GM21825 (cell line): Measurements from ENCODE around the gene RHOBTB3.
"Not testable (repeated sequence)": the region's sequence is repeated elsewhere in the genome, so short reads cannot be mapped to it uniquely, and the experiment has no call there.

Source experiments
- ATAC-seq: cut with Tn5 transposase; IDR thresholded peaks from one replicate; pipeline ENCODE4 v1.9.1; 2021; ENCODE audit warnings: mild to moderate bottlenecking, moderate library complexity; ENCODE audit not compliant: unreplicated experiment

The RHOBTB3 gene

DNA sequence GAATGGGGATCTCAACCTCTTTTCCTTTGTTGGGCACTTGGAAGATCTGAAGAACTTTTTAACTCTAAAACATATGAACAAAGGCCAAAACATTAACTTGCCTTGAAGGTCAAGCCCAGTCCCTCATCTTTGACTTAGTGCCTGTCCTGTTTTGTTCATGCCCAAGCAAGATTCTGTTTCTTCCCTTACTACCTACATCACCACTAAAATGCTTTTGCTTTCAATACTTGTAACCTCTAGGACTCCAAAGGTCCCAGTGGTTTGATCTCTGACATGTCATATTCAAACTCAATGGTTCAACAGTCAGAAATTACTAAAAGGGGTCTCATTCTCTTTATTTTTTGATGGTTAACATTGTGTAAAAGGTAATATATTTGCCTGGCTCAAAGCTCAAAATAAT lies 67.4 kb downstream of the RHOBTB3 start:
- ATAC-seq = no peak

DNA sequence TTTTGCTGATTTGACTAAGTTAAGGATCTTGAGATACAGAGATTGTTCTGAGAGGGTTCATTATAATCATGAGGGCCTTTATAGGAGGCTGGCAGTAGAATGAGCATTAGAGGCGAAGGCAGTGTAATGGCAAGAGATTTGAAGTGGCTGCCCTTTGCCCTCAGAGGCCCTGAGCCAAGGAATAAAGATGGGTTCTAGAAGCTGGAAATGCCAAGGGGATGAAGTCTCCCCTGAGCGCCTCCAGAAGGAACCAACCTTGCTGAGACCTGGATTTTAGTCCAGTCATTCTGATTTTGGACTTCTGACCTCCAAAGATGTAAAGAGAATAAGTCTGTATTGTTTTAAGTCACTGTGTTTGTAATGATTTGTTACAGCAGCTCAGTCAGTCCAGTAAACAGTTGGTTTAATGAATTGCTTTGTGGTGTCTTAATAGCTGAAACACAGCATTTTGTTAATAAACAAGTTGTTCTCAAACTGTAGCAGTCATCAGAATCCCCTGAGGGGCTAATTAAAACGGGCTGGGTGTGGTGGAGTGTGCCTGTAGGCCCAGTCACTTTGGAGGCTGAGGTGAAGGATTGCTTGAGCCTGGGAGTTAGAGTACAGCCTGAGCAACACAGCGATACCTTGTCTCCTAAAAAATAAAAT lies 68.2 kb downstream of the RHOBTB3 start:
- no peak for ATAC-seq

DNA sequence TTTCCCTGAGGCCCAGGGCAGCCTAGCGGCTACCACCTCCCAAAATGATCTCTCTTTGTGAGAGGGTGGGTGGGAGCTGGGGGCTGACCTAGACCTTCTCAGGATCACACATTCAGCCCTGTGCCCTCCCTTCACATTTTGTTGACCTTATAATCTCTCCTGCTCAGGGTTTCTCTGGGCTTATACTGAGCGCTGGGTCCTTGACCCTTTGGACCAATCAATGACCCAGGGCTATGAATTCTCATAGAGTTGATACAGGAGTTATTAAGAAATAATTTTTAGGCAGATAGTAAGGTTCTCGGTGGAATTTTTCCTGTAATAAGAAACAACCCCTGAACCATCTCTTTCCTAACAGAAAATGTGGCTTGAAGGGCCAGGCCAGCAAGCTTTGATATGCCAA lies 69.4 kb downstream of the RHOBTB3 start:
- no peak for ATAC-seq

DNA sequence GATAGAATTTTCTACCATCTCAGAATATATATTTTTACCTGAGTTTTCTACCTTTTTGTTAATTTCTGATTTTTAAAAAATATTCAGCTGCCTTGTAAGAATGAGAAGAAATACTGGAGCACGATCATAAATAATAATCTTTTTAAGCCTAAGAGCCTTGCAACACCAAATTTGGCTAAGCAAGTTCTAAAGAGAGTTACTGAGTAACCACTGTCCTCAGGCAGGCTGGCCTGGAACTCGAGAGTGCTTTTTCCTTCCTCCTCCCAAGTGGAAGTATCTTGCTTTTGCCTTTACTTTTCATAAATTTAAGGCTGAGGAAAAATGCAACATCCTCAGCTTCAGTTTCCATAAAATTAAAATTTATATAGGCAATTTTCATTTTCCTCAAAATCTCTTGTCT lies 70.4 kb downstream of the RHOBTB3 start:
- no peak for ATAC-seq

DNA sequence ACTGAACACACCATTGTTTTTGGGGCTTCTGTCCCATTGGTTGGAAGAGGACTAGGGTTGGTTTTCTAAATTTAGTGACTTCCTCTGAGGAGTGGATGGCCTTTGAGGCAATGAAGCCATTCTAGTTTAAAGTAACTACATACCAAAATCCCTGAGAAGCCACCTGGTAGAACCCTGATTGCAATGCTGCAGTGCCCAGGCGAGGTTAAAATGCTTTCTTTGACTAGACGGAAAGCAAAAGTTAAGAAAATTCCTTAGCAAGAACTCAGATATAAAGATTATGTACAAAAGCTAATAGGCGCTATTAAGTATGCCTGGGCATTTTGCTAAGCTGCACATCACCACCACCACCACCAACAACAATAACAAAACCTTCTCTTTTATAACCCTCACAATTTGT lies 70.8 kb downstream of the RHOBTB3 start:
- ATAC-seq = no peak

DNA sequence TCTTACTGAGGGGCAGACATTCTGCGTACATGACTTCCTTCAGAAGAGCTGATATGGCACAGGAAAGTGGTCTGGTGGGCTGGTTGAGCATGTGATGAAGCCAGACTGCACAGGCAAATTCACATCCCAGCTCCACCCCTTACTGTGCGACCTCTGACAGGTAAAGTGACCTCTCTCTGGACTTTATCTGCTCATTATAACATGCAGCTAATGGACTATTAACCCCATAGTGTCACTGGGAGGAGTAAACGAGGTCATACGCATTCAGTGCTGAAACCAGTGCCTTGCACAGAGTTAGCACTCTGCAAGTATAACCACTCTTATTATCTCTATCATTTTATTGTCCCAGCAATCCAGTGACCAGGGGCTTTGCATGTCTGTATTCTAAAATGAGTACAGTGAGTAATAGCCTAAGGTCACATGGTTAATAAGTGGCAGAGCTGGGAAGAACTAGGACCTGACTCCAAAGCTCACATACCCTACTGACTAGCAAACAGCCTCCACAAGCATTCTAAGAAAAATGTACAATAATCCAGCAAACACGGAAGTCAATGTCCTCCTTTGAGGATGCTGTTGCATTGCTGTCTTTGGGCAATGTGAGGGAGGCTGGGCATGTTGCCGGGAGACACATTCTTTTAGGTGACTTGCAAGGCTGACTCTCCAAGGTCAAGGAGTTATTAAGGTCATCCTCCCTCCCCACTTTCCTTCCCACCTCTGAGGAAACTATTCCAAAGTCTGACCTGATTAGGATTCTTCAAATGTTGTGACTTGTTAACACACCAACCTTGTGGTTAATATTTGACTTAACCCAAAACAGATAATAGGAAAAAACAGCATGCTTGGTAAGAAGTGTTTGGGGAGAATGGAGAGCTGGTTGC lies 72.4 kb downstream of the RHOBTB3 start:
- ATAC-seq = no peak

DNA sequence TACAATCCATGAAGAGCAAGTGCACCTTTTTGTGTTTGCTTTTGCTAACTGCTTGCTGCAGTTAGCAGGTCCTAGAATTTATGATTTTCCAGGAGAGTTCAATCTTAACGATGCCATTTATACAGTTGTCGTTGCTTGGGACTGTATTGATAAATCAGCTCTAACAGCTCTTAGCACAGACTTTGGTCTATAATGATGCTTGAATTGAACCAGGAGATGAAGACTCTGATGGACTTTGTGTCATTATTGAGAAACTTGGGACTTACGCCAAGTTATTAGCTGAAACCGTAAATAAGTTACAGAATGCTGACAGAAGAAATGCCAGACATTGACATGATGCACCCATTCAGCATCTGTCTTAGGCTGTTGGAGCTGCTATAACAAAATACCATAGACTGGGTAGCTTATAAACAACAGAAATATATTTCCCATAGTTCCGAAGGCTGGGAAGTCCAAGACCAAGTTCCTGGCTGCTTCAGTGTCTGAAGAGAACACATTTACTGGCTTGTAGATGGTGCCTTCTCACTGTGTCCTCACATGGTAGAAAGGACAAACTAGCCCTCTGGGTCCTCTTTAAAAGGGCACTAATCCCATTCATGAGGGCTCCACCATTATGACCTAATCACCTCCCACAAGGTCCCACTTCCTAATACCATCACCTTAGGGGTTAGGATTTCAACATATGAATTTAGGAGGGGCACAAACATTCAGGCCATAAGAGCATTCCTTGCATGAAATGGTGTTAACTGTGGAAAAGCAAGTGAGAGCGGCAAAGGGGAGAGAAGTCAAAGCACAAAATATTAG lies 73.8 kb downstream of the RHOBTB3 start:
- ATAC-seq = no peak

DNA sequence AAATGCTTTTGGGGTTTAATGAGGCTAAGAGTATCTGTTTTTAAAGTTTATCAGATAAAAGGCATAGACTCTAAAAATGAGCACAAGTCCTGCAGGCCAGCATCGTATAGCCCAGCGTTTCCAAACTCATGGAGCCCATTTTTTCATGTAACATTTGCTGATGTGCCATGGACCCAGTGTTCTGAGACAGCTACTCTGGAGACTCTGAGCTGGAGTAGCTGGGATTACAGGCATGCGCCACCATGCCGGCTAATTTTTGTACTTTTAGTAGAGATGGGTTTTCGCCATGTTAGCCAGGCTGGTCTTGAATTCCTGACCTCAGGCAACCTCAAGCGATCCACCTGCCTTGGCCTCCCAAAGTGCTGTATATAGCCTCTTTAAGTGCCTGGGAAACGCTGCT lies 75.6 kb downstream of the RHOBTB3 start:
- no peak for ATAC-seq

DNA sequence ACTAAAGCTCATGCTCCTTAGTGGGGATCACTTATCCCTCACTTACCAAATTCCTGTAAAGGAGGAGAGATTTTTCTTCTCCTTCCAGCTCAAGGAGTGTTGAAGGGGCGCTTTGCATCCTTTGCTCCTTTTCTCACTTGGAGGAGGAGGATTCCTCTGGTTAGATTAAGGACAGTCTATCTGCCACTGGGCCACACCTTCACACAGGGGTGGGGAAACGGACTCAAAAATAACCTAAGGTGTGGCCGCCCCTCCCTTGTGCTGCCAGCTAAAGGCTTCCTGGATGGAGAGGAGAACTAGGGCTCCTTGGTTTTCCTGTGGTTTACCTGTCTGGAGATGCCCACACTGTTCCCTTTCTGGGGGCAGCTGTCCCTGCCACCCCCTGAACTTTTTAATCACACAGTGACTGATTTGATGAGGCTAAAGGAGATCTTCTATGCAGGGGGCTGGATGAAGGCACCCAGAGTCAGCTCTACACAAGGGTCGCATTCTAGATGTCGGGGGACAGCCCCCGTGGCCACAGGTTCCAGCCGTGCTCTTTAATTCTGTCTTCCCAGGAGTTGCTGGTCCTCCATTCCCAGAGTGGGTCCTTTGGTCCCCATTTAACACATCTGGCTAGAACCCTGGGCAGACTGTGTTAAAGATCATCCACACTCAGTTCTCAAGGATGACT lies 77.0 kb downstream of the RHOBTB3 start:
- ATAC-seq = peak; percentile 3

DNA sequence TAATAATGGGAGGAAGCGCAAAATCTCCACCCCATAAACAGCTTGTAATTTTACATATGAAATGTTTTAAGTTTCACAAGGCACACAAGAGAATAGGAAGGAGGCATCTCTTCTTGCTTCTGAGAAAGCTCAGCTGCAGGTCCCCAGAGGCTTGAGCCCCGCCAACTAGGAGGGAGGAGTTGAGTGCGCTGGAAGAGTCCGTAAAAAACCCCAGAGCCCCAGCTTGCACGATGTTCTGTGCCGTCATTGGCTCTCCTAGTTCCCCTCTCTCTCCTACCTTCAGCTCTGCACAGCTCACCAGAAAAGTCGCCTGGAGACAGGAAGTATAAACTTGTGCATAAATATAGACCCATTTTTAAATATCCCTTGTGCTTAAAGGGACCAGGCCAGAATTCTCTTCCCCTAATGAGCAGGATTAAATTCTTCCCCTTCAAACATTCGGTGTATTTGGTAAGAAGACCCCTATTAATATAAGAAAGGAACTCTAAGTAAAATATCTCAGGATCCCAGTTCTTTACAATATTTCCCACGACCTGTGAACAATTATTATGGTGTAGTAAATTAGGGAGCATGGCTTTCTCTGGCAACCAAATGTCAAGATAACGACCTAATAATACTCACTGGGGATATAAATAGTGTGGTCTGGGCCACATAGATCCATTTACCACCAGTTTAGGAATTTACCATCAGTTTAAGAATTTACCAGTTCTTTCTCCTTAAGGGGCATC lies 77.7 kb downstream of the RHOBTB3 start:
- peak; percentile 99 for ATAC-seq

DNA sequence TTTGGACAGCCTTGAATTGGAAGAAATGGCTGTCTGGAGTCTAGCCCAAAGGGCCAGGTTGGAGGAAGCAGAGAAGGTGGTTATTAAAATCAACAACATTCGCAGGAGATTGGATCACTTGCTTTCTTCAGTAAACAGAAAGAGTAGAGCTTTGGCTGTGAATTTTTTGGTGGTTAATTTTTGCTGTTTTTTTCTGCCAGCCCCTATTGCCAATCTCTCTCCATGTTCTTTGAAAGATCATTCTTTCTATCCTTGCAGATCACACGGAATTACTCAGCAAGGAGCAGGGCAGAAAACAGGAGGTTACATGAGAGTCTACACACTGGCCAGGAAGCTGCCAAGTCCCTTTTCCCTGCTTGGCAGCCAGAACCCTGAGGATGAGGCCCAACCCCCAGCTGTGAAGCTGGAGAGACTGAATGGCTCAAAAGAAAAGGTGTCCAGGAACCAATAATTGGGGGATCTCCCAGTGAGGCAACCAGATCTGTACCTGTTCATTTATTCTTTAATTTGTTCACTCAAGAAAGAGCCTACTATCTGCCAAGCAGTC lies 78.4 kb downstream of the RHOBTB3 start:
- ATAC-seq = no peak

DNA sequence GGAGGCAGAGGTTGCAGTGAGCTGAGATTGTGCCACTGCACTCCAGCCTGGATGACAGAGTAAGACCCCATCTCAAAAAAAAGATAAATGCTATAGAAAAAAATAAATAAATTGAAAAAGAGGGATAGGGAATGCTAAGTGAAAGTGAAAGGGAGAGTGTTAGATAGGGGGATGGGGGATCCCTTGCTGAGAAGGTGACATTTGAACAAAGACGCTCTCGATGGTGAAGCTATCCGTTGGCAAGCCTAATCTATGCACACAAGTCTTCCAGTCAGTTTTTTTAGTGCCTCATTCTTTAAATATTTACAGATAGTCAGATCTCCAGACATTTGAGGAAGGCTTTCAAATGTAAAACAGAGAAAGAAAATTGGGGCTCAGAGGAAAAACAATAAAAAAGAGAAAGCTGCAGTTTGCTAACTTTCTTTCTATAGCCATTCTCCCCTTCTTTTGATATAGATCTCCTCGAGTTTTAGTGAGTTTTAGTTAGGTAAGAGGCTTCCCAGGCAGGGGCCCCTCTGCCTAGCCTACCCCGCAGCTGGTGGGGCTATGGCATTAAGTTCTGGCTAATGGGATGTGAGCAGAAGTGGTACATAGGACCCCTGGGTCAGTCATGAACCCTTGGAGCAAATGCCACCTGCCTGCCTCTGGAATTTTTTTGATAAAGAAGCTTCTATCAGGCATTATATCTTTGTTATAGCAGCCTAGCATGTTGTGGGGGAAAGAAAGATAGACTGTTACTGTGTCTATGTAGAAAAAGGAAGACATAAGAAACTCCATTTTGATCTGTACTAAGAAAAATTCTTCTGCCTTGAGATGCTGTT lies 79.4 kb downstream of the RHOBTB3 start:
- ATAC-seq = no peak

DNA sequence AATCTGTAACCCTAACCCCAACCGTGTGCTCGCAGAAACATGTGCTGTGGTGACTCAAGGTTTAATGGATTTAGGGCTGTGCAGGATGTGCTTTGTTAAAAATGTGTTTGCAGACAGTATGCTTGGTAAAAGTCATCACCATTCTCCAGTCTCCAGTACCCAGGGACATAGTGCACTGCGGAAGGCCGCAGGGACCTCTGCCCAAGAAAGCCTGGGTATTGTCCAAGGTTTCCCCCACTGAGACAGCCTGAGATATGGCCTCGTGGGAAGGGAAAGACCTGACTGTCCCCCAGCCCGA lies 79.9 kb downstream of the RHOBTB3 start:
- ATAC-seq = not testable (repeated sequence)

DNA sequence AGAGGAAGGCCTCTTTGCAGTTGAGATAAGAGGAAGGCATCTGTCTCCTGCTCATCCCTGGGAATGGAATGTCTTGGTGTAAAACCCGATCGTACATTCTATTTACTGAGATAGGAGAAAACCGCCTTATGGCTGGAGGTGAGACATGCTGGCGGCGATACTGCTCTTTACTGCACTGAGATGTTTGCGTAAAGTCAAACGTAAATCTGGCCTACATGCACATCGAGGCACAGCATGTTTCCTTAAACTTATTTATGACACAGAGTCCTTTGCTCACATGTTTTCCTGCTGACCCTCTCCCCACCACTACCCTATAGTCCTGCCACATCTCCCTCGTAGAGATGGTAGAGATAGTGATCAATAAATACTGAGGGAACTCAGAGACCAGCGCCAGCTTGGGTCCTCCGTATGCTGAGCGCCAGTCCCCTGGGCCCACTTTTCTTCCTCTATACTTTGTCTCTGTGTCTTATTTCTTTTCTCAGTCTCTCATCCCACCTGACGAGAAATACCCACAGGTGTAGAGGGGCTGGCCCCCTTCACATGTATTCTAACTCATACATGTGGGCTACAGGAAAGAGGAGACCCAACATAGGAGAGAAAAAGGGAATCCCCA lies 80.4 kb downstream of the RHOBTB3 start:
- not testable (repeated sequence) for ATAC-seq

DNA sequence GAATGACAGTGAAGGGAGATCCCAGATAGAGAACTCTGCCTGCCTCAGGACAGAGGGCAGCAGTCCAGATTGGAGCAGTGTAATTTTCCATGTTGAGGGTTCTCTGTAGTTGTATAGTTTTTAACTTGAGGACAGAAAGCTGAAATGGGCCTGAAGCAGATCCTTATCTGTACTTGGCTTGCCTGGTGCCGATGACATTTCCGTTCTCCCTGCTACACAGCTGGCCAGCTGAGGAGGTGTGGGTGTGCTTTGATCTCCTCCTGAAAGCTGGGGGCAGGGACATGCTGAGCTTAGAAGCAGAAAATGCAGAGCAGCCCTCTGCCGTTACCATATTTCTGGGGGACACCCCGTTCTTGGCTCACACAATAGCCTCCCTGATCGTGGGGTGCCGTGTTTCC lies 80.9 kb downstream of the RHOBTB3 start:
- no peak for ATAC-seq

DNA sequence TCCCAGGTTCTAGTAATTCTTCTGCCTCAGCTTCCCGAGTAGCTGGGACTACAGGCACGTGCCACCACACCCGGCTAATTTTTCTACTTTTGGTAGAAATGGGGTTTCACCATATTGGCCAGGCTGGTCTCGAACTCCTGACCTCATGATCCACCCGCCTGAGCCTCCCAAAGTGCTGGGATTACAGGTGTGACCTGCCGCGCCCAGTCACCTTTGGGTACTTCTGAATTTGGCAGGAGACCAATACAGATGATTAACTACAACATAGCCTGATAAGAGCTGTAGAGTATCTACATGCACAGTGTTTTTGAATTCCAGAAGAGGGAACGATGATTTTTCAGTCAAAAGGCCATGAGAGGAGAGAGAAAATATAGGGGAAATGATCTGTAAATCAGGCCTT lies 81.9 kb downstream of the RHOBTB3 start:
- not testable (repeated sequence) for ATAC-seq

DNA sequence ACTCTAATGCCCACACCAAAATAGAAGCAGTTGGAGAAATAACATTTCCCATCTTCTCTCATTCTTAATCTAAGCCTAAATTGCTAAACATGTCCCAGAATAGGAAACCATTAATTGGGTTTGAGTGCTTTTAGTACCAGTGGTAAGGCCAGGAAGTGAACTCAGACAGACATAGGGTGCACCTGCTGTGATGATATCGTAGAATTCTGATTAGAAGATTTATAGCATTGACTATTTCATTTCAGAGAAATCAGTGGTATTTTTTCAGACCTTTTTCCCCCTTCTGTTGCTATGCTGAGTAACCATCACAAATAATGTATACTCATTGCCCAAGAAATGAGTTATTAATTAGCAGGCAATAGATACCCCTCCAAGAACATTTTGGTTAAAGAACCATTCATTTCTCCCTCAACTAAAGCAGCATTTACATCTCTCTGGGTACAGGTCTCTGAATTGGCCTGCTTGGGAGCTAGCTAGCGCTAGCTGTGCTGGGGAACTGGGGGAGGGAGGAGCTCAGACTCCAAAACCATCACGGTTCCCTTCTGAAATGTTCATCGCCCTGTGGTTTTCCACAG lies 84.1 kb downstream of the RHOBTB3 start:
- no peak for ATAC-seq

DNA sequence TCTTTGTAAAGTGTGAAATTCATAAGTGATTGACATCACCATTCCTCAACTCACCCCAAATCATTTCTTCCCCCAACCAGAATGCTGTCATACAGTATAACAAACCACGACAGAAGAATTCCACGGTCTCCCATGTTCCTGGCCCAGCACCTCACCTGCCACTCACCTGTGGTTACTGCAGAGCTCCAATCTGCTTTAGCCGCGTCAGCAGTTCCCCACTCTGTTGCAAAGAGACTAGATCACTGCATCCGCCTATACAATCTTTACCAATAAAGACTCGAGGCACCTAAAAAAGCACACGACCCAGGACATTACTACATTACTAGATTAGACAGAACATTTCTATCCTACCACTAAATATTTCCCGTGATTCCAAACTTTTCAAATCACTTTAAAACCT lies 85.2 kb downstream of the RHOBTB3 start:
- ATAC-seq = no peak

DNA sequence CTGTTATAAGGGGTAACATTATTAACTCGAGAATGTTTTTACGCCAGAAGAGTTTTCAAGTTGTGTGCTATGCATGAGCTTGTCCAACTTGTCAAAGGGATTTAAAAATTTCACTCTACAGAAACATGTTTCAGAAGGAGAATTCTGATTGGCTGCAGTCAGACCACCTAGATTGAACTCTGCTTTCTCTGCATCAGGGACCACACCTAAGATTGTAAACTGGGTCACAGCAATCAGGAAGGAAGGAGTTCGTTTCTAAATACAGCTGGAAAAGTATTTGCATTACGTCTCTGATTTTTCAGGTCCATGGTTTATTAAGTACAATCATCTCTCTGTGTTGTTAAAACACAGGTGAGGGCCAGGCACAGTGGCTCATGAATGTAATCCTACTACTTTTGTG lies 85.6 kb downstream of the RHOBTB3 start:
- no peak for ATAC-seq
